Measurements from ENCODE around the gene GDAP1L1. TPM values are rescaled to one million over a fixed set of nuclear protein-coding genes. Genes with fewer than 3 reads are reported as not detected.

Gene GDAP1L1
- total and polyA plus RNA-seq, 2 of the 4 experiments (the other 2 are of a cell fraction) = not detected

DNA sequence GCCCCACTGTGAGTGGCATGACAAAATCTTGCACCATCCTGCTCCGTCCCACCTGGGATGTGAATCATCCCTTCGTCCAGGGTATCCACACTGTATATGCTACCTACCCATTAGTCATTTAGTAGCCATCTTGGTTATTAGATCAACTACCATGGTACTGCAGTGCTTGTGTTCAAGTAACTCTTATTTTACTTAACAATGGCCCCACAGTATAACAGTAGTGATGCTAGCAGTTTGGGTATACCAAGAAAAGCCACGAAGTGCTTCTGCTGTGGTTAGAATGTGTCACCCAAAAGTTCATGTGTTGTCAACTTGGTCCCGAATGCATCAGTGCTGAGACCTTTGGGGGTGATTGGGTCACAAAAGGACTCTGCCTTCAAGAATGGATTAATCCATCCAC is 48.2 kb upstream of the GDAP1L1 start:
- H3K4me3 ChIP-seq (ENCODE audit: insufficient read depth, low read depth, low read length) = no peak overlapping the region
- no peak overlapping the region for H2AFZ ChIP-seq (replicated peaks; ENCODE audit: low read length, poor library complexity)
- H2BK20ac ChIP-seq (ENCODE audit: low read depth, low read length) = no peak overlapping the region
- ATAC-seq (ENCODE audit: low read depth) (no peak), DNase-seq (no peak)
- no peak overlapping the region for H2AK9ac ChIP-seq (replicated peaks; ENCODE audit: low read depth, low read length, poor library complexity)
- H3K9me3 ChIP-seq (ENCODE audit: control insufficient read depth, insufficient read depth, low read length) = no peaks in the 10 kb centered on the region
- H3K23ac ChIP-seq (ENCODE audit: low read depth, low read length) = no peak overlapping the region
- H4K5ac ChIP-seq (ENCODE audit: low read depth, low read length) = no peak overlapping the region
- intact Hi-C loops (cut with micrococcal nuclease) = no loop called here
- ChIA-PET POLR2A (ENCODE audit: unreplicated experiment) (no interaction called here), CTCF (interaction anchor here (1.6 kb wide), 1 partner anchor 87 kb away, joined by 3 read pairs; no protein-coding TSS in a partner anchor)
- H3K27ac ChIP-seq (ENCODE audit: insufficient read depth, low read length) = no peak overlapping the region
- WGBS, 2 experiments (ENCODE audit: extremely low coverage in 2 of 2, insufficient read length in 1 of 2) = no CpG with 5 or more reads among the region's 4 CpGs
- no peak overlapping the region for H3K9ac ChIP-seq (ENCODE audit: low read depth, low read length)
- BruUV-seq (replicated peaks) = no TSS peak
- no peak for TF ChIP-seq RCOR1 (IDR thresholded peaks at IDR 0.05; ENCODE audit: insufficient replicate concordance, low read length)
- TF ChIP-seq POLR2A (IDR thresholded peaks at IDR 0.05; ENCODE audit: low read depth, low read length) = no peak
- TF ChIP-seq NFE2L2 (IDR thresholded peaks at IDR 0.05; ENCODE audit: low read depth, low read length) = no peak
- no peak for TF ChIP-seq BHLHE40 (IDR thresholded peaks at IDR 0.05; ENCODE audit: low read depth, low read length)
- no peak for TF ChIP-seq MXI1 (IDR thresholded peaks at IDR 0.05; ENCODE audit: borderline replicate concordance, low read depth, low read length)
- TF ChIP-seq MAFK (IDR thresholded peaks at IDR 0.05; ENCODE audit: low read depth, low read length) = no peak
- no peak for TF ChIP-seq MAZ (IDR thresholded peaks at IDR 0.05; ENCODE audit: borderline replicate concordance, low read depth, low read length)
- TF ChIP-seq, protein P1, sequence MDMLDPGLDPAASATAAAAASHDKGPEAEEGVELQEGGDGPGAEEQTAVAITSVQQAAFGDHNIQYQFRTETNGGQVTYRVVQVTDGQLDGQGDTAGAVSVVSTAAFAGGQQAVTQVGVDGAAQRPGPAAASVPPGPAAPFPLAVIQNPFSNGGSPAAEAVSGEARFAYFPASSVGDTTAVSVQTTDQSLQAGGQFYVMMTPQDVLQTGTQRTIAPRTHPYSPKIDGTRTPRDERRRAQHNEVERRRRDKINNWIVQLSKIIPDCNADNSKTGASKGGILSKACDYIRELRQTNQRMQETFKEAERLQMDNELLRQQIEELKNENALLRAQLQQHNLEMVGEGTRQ (IDR thresholded peaks at IDR 0.05; ENCODE audit: low read depth, low read length) = no peak
- TF ChIP-seq FOS (IDR thresholded peaks at IDR 0.05; ENCODE audit: low read depth, low read length) = no peak
- in situ Hi-C loops (cut with MboI; ENCODE audit: low sequenced_read_pairs) = no loop called here
- no peak overlapping the region for H2BK5ac ChIP-seq (ENCODE audit: low read depth, low read length, poor library complexity, severe bottlenecking)
- no peak overlapping the region for H2AK5ac ChIP-seq (ENCODE audit: low read depth, low read length)
- H3K9me1 ChIP-seq (ENCODE audit: insufficient read depth, low read length) = peaks cover 27% of the 10 kb centered on the region
- H3K18ac ChIP-seq (ENCODE audit: low read depth, low read length) = no peak overlapping the region
- no peak overlapping the region for H2BK120ac ChIP-seq (ENCODE audit: low read depth, low read length)
- no peak overlapping the region for H4K8ac ChIP-seq (ENCODE audit: low read depth in 2 of 2, low read length in 2 of 2)
- H3K4me1 ChIP-seq (ENCODE audit: control insufficient read depth, insufficient read depth, low read length) = peaks cover 13% of the 10 kb centered on the region
- no peak overlapping the region for H3K4ac ChIP-seq (ENCODE audit: low read depth, low read length)
- H4K91ac ChIP-seq (ENCODE audit: insufficient read depth, low read depth, low read length) = no peak overlapping the region
- peaks cover 32% of the 10 kb centered on the region for H3K36me3 ChIP-seq (ENCODE audit: control insufficient read depth, insufficient read depth, low read length)
- H3K79me1 ChIP-seq (ENCODE audit: low read depth in 1 of 2, low read length in 2 of 2) = peaks cover 40 to 61% of the 10 kb centered on the region in 2 experiments
- H3K56ac ChIP-seq (ENCODE audit: extremely low read depth, insufficient read depth, low read length) = no peak overlapping the region
- H2BK15ac ChIP-seq (ENCODE audit: low read depth, low read length) = no peak overlapping the region
- no peak overlapping the region for H3K4me2 ChIP-seq (ENCODE audit: low read depth, low read length)
- dilution Hi-C loops (cut with HindIII; ENCODE audit: low sequenced_read_pairs, unreplicated experiment) = no loop called here
- no peak overlapping the region for H3K14ac ChIP-seq (replicated peaks; ENCODE audit: low read depth, low read length)
- no peaks in the 10 kb centered on the region for H3K27me3 ChIP-seq (ENCODE audit: control insufficient read depth, insufficient read depth, low read length)
- peaks cover 8% of the 10 kb centered on the region; the same call in 1 of the 2 replicates for H4K20me1 ChIP-seq (ENCODE audit: insufficient read depth, low read length)
